ENCODE measurements around the gene RBM33.

DNA sequence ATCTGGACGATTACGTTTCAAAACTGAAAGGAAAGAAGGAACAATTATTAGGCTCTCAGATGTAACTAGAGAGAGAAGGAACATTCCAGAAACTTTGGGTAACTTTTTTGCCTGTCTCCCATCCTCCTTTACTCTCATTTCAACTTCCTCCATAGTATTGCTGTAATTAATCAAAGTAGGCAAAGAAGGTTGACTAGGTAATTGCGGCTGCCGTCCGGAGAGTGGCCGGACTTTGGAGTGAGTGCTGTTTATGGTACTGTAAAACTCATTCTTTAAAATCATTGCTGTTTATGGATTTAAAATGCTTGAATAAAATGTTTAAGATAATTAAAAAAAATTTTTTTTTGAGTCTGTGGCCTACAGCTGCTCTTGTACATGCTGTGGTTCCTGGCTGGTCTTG lies 56.4 kb downstream of the RBM33 start:
- TF ChIP-seq, protein P1, sequence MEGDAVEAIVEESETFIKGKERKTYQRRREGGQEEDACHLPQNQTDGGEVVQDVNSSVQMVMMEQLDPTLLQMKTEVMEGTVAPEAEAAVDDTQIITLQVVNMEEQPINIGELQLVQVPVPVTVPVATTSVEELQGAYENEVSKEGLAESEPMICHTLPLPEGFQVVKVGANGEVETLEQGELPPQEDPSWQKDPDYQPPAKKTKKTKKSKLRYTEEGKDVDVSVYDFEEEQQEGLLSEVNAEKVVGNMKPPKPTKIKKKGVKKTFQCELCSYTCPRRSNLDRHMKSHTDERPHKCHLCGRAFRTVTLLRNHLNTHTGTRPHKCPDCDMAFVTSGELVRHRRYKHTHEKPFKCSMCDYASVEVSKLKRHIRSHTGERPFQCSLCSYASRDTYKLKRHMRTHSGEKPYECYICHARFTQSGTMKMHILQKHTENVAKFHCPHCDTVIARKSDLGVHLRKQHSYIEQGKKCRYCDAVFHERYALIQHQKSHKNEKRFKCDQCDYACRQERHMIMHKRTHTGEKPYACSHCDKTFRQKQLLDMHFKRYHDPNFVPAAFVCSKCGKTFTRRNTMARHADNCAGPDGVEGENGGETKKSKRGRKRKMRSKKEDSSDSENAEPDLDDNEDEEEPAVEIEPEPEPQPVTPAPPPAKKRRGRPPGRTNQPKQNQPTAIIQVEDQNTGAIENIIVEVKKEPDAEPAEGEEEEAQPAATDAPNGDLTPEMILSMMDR (IDR thresholded peaks at IDR 0.05) = no peak
- TF ChIP-seq POLR2A (IDR thresholded peaks at IDR 0.05) = no peak

Measured in thyroid gland (tissue), 4 donors.